Left ventricle myocardium inferior (tissue), 1 donor: Measurements from ENCODE around the gene MALRD1. TPM values are rescaled to one million over a fixed set of nuclear protein-coding genes. Genes with fewer than 3 reads are reported as not detected.

Experiments
- DNase-seq: peaks from one replicate; pipeline ENCODE4 v3.0.0-alpha.2; 2020
- H3K27ac ChIP-seq: fragments of 200-600 bp; replicated peaks from 2 replicates; pipeline ENCODE4 v1.8.0; 2021
- H3K27me3 ChIP-seq: fragments of 200-600 bp; 2 replicates; pipeline ENCODE4 v1.8.0; 2021; ENCODE audit warnings: low read depth
- H3K36me3 ChIP-seq: fragments of 200-600 bp; 2 replicates; pipeline ENCODE4 v1.8.0; 2021
- H3K4me1 ChIP-seq: fragments of 200-600 bp; 2 replicates; pipeline ENCODE4 v1.8.0; 2021
- H3K4me3 ChIP-seq: fragments of 200-600 bp; 2 replicates; pipeline ENCODE4 v1.8.0; 2021; ENCODE audit warnings: mild to moderate bottlenecking, moderate library complexity
- H3K9me3 ChIP-seq: fragments of 200-600 bp; replicated peaks from 2 replicates; pipeline ENCODE4 v1.8.0; 2021
- CTCF ChIP-seq: fragments of 200-600 bp; IDR thresholded peaks from 2 replicates; pipeline ENCODE4 v1.8.0; 2021; ENCODE audit warnings: antibody characterized with exemption, mild to moderate bottlenecking, borderline replicate concordance
- intact Hi-C: fragments of 100-400 bp; cut with micrococcal nuclease; formaldehyde crosslinking; loops from one replicate; pipeline ENCODE4 v1.11.0; 2022
- total RNA-seq: library from RNA; stranded (reverse); fragmentation: NEBNext Ultra II Directional; extraction: Animal tissue kit (Norgen Biotek cat#: 25700); gene quantifications from one replicate; pipeline ENCODE4 v1.2.1, GENCODE V29; 2021
- donor health status: DM: no; HTN: yes; CAD: no; lungs with severe emphysema.

Gene MALRD1
- total RNA-seq, 1 donor from 2014 or later: 0.47 TPM

GRCh38 chr10:19317952-19318351 is 269.4 kb downstream of the MALRD1 start:
- no peak overlapping the region for H3K27ac ChIP-seq
- DNase-seq: no peak
- H3K4me3 ChIP-seq: no peak overlapping the region
- H3K36me3 ChIP-seq: no peaks in the 10 kb centered on the region
- intact Hi-C loops: no loop called here
- no peaks in the 10 kb centered on the region for H3K27me3 ChIP-seq
- no peaks in the 10 kb centered on the region for H3K4me1 ChIP-seq
- no peaks in the 10 kb centered on the region for H3K9me3 ChIP-seq
- TF ChIP-seq CTCF: no peak

- H3K4me1 ChIP-seq: no peaks in the 10 kb centered on the region
- H3K36me3 ChIP-seq: no peaks in the 10 kb centered on the region
- no peaks in the 10 kb centered on the region for H3K9me3 ChIP-seq
- no peak overlapping the region for H3K4me3 ChIP-seq
- DNase-seq: no peak
- no peak overlapping the region for H3K27ac ChIP-seq
- intact Hi-C loops: no loop called here
- no peaks in the 10 kb centered on the region for H3K27me3 ChIP-seq
- TF ChIP-seq CTCF: no peak
These were observed 277.0 kb downstream of the MALRD1 start for GRCh38 chr10:19325581-19325980.

- H3K27me3 ChIP-seq: no peaks in the 10 kb centered on the region
- no peak for TF ChIP-seq CTCF
- no peak for DNase-seq
- H3K36me3 ChIP-seq: no peaks in the 10 kb centered on the region
- H3K9me3 ChIP-seq: no peaks in the 10 kb centered on the region
- no peak overlapping the region for H3K4me3 ChIP-seq
- no peak overlapping the region for H3K27ac ChIP-seq
- intact Hi-C loops: no loop called here
- H3K4me1 ChIP-seq: no peaks in the 10 kb centered on the region
These were observed 280.0 kb downstream of the MALRD1 start for GRCh38 chr10:19328582-19328981.

GRCh38 chr10:19329475-19329874 is 280.9 kb downstream of the MALRD1 start:
- intact Hi-C loops: no loop called here
- no peak for TF ChIP-seq CTCF
- H3K4me3 ChIP-seq: no peak overlapping the region

GRCh38 chr10:19332304-19332703 is 283.7 kb downstream of the MALRD1 start:
- Histone ChIP-seq H3K4me3 (no peak overlapping the region), H3K36me3 (no peaks in the 10 kb centered on the region), H3K27me3 (no peaks in the 10 kb centered on the region), H3K27ac (no peak overlapping the region), H3K4me1 (no peaks in the 10 kb centered on the region), H3K9me3 (no peaks in the 10 kb centered on the region)
- intact Hi-C loops: no loop called here
- TF ChIP-seq CTCF: no peak
- no peak for DNase-seq

More at GRCh38 chr10:19329475-19329874, 280.9 kb downstream of the MALRD1 start:
- Histone ChIP-seq H3K4me1 (no peaks in the 10 kb centered on the region), H3K36me3 (no peaks in the 10 kb centered on the region), H3K27ac (no peak overlapping the region), H3K9me3 (no peaks in the 10 kb centered on the region), H3K27me3 (no peaks in the 10 kb centered on the region)
- DNase-seq: no peak

GRCh38 chr10:19333631-19334030 is 285.0 kb downstream of the MALRD1 start:
- Histone ChIP-seq H3K4me1 (no peaks in the 10 kb centered on the region), H3K4me3 (no peak overlapping the region), H3K27me3 (no peaks in the 10 kb centered on the region), H3K27ac (no peak overlapping the region), H3K9me3 (no peaks in the 10 kb centered on the region), H3K36me3 (no peaks in the 10 kb centered on the region)
- DNase-seq: no peak
- intact Hi-C loops: no loop called here
- no peak for TF ChIP-seq CTCF
